ENCODE measurements around the gene OXA1L. TPM values are rescaled to one million over a fixed set of nuclear protein-coding genes. Genes with fewer than 3 reads are reported as not detected.

The OXA1L gene
- total and polyA plus RNA-seq, 2 experiments from 2014 or later = 59.4 to 88.1 TPM

- Histone ChIP-seq H3K27ac (peak overlapping the region; percentile 75), H2AFZ (no peak overlapping the region)
- TF ChIP-seq EZH2 (IDR thresholded peaks at IDR 0.05; ENCODE audit: borderline replicate concordance) (no peak), EZH2phosphoT487 (IDR thresholded peaks at IDR 0.05; ENCODE audit: low read depth, severe bottlenecking, unreplicated experiment) (no peak), CTCF (IDR thresholded peaks at IDR 0.05; ENCODE audit: poor library complexity) (no peak)
Measured at GRCh38 chr14:22781301-22781991, 15.0 kb downstream of the OXA1L start.

GRCh38 chr14:22786685-22787084, 20.2 kb downstream of the OXA1L start:
- H3K9me2 ChIP-seq (replicated peaks; ENCODE audit: insufficient read depth) = no peaks in the 10 kb centered on the region
- no peak overlapping the region for H3K27ac ChIP-seq
- 100% methylated on average over 4 of the region's 4 CpGs for WGBS (ENCODE audit: low lambda C conversion rate, missing lambda C conversion rate)
- H3K79me2 ChIP-seq = peaks cover 25% of the 10 kb centered on the region
- H2AFZ ChIP-seq = no peak overlapping the region
- no peaks in the 10 kb centered on the region for H3K27me3 ChIP-seq
- peaks cover 9% of the 10 kb centered on the region for H3K4me1 ChIP-seq (ENCODE audit: insufficient read depth)
- H3K9me3 ChIP-seq (ENCODE audit: low read depth) = no peaks in the 10 kb centered on the region
- H3K4me3 ChIP-seq = no peak overlapping the region
- no peak for DNase-seq (ENCODE audit: low spot score)
- no peaks in the 10 kb centered on the region for H3K36me3 ChIP-seq (replicated peaks; ENCODE audit: insufficient read depth, low read depth)
- no peak for TF ChIP-seq EZH2phosphoT487 (IDR thresholded peaks at IDR 0.05; ENCODE audit: low read depth, severe bottlenecking, unreplicated experiment)
- no peak for TF ChIP-seq EZH2 (IDR thresholded peaks at IDR 0.05; ENCODE audit: borderline replicate concordance)
- no peak for TF ChIP-seq CTCF (IDR thresholded peaks at IDR 0.05; ENCODE audit: poor library complexity)
- H4K20me1 ChIP-seq (ENCODE audit: insufficient read depth, poor library complexity, severe bottlenecking) = no peaks in the 10 kb centered on the region
- H3K4me2 ChIP-seq = no peak overlapping the region

More at GRCh38 chr14:22781301-22781991, 15.0 kb downstream of the OXA1L start:
- no peak for DNase-seq (ENCODE audit: low spot score)
- Histone ChIP-seq H3K4me2 (no peak overlapping the region), H3K9me3 (ENCODE audit: low read depth) (no peaks in the 10 kb centered on the region), H3K4me3 (no peak overlapping the region), H3K4me1 (ENCODE audit: insufficient read depth) (peaks cover 22% of the 10 kb centered on the region), H3K9me2 (replicated peaks; ENCODE audit: insufficient read depth) (no peaks in the 10 kb centered on the region), H3K79me2 (peaks cover 14% of the 10 kb centered on the region), H4K20me1 (ENCODE audit: insufficient read depth, poor library complexity, severe bottlenecking) (no peaks in the 10 kb centered on the region), H3K36me3 (replicated peaks; ENCODE audit: insufficient read depth, low read depth) (no peaks in the 10 kb centered on the region), H3K27me3 (no peaks in the 10 kb centered on the region)
- WGBS (ENCODE audit: low lambda C conversion rate, missing lambda C conversion rate) = 32% methylated on average over 1 of the region's 1 CpG

GRCh38 chr14:22791301-22791700, 24.8 kb downstream of the OXA1L start:
- no peaks in the 10 kb centered on the region for H3K9me3 ChIP-seq (ENCODE audit: low read depth)
- H3K79me2 ChIP-seq = peaks cover 32% of the 10 kb centered on the region
- H3K27ac ChIP-seq = peak overlapping the region; percentile 73
- H2AFZ ChIP-seq = no peak overlapping the region
- no peak overlapping the region for H3K4me3 ChIP-seq
- no peaks in the 10 kb centered on the region for H3K36me3 ChIP-seq (replicated peaks; ENCODE audit: insufficient read depth, low read depth)
- H4K20me1 ChIP-seq (ENCODE audit: insufficient read depth, poor library complexity, severe bottlenecking) = no peaks in the 10 kb centered on the region
- H3K27me3 ChIP-seq = no peaks in the 10 kb centered on the region
- TF ChIP-seq EZH2 (IDR thresholded peaks at IDR 0.05; ENCODE audit: borderline replicate concordance) = no peak
- TF ChIP-seq CTCF (IDR thresholded peaks at IDR 0.05; ENCODE audit: poor library complexity) = no peak
- TF ChIP-seq EZH2phosphoT487 (IDR thresholded peaks at IDR 0.05; ENCODE audit: low read depth, severe bottlenecking, unreplicated experiment) = no peak
- peak; percentile 73 for DNase-seq (ENCODE audit: low spot score)
- peaks cover 10% of the 10 kb centered on the region for H3K4me1 ChIP-seq (ENCODE audit: insufficient read depth)
- no peak overlapping the region for H3K4me2 ChIP-seq
- H3K9me2 ChIP-seq (replicated peaks; ENCODE audit: insufficient read depth) = no peaks in the 10 kb centered on the region
- WGBS (ENCODE audit: low lambda C conversion rate, missing lambda C conversion rate) = 22% methylated on average over 3 of the region's 3 CpGs

All from hepatocyte (in vitro differentiated cells).